Fibroblast of skin of back (primary cell): Measurements from ENCODE around the gene AMMECR1L.
"Not testable (repeated sequence)": the region's sequence is repeated elsewhere in the genome, so short reads cannot be mapped to it uniquely, and the experiment has no call there.

Source experiments
- DNase-seq: peaks from one replicate; pipeline ENCODE4 v3.0.0-alpha.2; 2013

Gene AMMECR1L

DNA sequence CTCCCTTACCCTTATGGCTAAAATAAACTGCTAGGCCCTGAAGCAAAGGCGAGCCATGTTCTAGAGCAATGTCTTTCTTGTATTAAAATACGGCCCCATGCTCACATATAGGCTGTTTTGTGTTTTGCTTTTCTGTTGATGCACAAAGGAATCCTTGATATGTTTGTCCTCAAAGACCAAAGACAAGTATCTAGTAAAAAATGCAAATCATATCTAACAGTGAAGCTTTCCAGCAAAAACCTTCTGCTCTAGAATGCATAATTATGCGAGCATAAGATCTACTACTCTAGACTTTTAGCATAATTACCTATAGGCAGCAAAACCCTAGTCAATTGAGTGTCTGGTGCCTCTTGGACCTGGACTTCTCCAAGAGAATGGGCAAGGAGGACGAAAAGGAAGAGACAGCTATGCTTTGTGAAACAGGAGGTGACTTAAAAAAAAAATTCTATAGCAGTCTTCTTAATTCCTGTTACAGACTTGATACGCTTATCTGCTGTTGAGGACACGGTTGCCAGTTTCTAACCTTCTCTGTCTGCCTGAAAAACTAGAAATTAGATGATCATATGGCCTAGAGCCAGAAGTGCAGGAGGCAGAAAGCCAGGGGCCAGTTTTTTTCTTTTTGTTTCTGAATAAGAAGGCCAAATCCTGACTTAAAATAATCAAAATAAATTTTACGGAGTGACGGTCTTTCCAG lies 1.5 kb upstream of the AMMECR1L start:
- no peak for DNase-seq

DNA sequence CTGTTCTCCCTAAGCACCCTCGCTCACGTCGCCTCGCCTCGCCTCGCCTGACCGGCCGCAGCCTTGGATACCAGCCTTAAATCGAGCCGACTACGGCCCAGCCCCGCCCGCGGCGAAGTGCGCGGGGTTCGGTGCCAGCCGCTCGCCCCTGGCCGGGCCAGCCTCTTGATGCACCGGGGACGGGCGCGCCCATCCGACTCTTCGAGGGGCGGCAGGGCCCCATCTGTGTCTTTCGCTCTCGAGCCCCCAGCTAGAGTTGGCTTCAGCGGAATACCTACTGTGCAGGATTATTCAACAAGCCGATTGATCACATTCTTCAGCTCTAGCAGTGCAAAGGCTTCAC lies 808 bp upstream of the AMMECR1L start:
- DNase-seq, result not testable (repeated sequence)

DNA sequence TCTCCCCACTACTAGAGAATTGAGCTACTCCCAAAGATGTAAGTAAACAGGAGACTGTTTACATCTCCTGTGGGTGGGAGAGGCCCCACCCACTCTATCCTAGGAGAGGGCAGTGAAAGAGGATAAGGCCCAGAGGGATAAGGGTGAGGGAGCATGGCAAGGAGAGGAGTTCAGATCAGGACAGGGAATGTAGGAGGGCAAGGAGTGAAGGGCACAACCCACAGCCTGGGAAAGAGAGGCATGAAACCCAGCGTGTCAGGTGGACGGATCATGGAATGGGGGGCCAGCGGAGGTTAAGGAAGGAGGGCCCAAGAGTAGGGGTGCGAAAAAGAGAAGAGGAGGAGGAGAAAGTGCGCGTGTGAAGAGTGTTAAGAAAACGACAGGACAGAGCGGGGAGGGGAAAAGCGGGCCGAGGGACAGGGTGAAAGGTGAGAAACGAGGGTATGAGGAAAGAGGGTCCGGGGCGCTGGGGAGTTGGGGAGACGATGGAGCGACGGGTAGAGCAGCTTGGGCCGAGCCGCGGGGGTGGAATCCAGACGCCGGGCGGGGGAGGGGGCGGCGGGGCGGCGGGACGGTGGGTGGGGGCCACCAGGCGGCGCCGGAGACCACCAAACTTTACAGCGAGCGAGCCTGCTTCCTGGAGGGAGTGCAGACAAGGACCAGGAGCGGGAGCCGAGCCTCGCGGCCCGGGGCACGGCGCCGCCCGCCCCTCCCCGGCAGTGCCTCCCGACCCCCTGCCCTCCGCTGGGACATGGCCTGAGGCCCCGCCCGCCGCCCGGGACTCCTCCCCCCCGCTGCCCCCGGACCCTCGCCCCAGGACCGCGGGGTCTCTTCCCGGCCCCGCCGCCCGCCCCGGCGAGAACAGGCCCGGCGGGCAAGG lies 655 bp downstream of the AMMECR1L start:
- peak; percentile 22 for DNase-seq

DNA sequence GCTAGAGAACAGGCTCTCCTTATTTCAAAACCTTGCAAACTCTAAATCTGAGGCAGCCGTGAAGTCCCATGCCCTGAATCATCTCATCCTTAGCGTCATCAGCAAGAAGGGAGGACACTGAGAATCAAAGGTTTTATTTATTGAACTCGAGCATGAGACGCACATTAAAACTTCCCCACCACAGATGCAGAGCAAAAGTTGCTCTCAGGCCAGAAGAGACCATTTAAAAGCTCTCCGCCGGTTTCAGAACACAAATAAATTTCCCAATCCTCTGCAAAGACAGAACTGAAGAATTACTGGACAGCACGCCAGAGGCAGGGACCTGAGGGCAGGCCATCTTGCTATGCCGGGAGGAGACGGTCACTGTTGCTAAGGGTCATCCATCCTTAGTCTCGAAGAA lies 1.3 kb downstream of the AMMECR1L start:
- peak; percentile 45 for DNase-seq

DNA sequence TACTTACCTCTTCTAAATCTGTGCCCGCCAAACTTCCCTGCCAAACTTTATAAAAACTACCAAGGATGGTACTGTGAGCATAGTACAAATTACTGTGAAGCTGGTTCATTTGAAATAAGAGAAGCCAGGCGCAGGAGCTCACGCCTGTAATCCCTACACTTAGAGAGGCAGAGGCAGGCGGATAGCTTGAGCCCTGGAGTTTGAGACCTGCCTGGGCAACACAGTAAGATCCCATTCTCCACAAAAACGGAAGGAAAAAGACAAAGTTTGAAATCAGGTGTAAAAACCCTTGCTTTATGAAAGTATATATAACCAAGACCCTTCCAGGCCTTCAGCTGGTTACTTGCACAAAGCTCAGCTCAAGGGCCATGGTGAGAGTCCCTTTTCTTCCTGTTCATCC lies 5.9 kb downstream of the AMMECR1L start:
- DNase-seq, result no peak

DNA sequence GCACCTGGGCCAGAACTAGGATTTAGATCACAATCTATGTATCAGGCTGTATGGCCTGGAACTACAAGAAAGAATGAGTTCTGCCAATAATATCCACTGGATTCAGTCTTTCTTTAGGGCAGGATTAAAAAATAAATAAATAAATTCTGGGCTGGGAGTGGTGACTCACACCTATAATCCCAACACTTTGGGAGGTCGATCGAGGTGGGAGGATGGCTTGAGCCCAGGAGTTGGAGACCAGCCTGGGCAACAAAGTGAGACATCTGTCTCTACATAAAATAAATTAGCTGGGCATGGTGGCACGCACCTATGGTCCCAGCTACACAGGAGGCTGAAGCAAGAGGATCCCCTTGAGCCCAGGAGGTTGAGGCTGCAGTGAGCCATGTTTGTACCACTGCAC lies 8.1 kb downstream of the AMMECR1L start:
- peak; percentile 22 for DNase-seq

DNA sequence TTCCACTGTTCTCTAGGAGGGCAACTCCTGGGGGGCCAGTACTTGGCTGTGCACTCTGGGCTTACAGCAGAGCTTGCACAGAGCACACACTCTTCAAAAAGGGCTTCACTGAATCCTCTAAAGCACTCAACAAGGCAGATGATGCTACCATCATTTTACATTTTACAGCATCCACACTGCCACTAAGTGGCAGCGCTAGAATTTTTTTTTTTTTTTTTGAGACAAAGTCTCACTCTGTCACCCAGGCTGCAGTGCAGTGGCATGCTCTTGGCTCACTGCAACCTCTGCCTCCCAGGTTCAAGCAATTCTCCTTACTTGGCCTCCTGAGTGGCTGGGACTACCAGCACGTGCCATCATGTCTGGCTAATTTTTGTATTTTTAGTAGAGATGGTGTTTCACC lies 8.6 kb downstream of the AMMECR1L start:
- DNase-seq, result no peak

DNA sequence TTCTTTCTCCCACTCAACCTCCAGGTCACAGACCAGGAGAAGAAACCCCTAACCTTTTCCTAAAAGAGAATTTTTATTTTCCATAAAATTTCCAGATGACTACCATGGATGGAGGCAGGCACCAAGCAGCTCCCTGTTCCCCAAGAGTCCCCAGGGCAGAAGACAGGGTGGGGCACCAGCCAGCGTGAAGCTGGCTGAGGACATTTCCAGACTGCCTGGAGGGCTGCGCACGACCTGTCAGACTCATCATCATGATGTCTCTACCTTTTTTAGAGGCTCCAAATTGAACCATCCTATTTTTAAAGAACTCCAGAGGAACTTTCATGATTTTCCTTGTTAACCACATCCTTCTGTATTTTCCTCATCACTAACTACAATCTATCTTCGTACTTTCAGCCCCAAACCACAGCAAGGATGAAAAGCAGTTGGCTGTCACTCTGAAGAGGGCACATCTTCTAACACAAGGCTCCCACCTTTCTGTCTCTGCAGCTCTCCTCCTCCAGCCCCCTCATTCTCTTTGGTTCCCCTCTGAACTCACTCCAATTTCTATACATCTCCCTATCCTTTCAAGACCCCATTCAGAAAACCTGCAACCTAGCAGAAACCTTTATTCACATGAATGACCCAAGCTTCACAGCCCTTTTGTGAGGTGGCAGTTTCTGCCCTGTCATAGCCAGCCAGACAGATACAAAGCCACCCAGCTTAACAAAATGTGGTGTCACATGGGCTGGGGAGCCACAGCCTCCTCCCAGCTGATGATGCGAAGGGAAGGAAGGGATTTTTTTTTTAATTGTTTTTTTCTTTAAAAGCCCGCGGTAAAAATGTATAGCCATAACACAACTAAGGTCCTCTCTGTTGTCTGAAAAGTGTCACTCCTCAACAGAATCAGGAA lies 11.1 kb downstream of the AMMECR1L start:
- no peak for DNase-seq

DNA sequence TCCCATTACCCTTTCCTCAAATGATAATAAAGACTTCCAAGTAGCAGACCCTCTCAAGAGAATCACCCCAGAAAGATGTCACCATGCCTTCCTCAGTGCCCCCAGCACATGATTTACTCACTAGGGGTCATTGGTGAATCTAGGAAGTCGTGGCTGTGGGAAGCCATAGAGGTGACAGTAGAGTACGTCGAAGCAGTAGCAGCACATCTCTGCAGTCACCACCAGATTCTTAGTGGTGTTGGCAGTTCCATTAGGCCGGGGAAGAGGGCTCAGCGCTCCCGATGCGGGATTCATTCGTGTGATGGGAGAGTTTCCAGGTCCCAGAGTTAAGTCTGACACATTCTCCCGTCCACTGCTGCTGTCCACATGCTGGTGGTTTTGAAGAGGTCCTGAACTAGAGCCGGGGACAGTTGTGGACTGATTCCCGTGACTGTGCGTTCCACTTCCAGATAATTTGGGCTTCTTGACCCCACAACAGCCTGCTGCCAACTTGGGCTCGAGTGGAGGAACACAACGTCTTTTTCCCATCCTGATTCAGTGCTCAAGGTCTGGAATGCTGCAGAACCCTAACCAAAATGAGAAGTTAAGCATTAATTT lies 12.0 kb downstream of the AMMECR1L start:
- DNase-seq, result no peak

DNA sequence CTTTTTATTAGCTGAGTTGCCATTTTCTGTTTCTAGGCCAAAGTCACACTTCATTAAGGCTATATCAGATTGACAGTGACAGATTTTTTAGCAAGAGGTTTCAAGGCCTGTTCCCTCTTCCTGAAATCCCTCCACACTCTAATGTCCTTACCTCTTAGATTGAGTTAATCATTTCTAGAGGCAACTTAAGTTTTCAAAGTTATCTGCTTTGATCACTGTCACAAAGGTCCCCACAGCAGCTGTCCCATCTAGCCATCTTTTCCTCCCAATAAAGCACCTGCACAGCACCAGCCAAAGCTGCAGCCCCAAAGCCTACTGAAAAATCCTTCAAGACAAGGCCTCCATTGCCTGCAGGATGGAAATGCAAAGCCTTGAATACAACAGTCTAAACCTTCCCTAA lies 13.4 kb downstream of the AMMECR1L start:
- DNase-seq, result no peak

DNA sequence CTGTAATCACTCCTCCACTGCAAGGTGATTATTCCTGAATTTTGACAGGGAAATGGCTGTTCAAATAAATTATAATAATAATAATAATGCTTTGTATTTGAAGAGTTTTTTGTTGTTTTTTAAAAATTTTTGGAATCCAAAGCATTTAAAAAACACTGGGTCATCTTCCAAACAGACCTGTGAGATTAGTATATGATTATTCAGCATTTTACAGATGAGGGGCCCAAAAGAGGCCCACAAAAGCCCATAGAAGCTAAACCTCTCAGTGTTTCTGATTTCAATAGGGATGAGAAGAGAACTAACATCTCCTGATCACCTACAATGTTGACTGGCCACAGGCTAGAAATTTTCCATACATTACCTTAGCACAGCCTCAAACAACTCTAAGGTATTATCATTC lies 19.8 kb downstream of the AMMECR1L start:
- DNase-seq, result no peak

DNA sequence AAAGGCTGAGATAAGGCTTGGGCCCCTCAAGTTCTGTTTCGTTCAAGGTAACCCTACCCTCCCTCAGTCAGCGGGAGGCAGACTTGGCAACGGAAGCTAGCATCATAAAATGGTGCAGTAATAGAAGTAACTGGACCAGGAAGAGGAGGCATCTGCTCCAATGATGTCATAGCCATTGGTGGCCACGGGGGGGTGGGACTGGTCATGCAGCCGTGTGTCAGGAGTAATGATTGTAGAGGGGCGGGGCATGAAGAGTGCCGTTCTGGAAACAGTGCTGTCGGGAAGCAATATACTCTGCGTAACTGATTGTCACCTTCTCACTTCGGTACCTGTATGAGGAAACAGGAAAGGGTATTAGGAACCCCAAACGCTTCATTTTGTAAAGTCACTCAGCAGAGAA lies 20.9 kb downstream of the AMMECR1L start:
- DNase-seq, result peak; percentile 18

DNA sequence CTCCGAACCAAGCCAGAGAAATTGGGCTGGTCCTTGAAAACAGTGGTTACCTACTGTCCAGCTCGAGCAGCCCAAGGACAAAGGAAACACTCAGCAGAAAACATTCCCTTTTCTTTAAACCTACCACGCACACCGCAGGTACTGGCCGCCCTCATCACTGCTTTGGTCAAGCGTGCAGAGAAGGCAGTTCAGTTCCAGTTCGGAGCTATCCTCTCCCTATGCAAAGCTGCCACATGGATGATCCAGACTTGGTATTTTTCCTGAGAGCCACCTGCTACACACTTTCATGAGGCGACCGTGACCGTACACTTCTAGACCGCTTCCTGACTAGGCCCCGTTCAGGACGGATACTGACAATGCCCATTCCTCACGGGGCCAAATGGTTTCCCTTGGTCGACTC lies 23.5 kb downstream of the AMMECR1L start:
- no peak for DNase-seq

DNA sequence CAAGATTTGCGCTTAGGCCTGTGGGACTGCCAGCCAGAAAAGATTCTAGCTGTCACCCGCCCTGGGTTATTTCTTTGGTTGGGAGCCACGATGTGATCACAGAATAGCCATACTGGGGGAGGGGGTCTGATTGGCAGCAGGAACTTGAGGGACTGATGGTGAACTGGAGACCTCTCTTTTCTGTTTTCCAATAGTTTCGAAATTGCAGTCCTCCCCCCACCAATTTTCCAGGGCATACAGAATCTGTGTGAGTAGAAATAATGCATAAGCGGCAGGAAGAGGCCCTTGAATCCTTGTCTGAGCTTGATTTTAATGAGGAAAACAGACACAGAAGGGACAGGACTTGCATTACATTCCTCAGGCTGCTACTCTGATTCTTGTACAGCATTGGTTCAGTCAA lies 25.6 kb downstream of the AMMECR1L start:
- DNase-seq, result no peak

DNA sequence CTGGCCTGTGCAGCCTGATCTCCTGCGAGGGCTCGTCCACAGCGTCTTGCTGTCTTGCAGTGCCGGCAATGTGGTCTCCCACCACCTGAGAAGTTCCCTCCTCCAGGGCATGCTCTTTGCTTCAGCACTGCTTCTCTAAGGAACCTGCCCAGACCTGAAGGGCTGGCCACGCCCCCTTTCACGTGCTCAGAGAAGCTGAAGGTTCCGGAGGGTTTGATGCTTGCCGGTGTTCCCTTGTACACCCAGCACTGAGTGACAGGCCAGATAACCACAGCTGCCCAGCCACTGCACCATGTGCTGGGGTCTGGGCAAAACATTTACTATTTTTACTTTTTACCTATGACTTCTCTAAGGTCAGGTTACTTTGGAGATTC lies 26.1 kb downstream of the AMMECR1L start:
- DNase-seq, result no peak

DNA sequence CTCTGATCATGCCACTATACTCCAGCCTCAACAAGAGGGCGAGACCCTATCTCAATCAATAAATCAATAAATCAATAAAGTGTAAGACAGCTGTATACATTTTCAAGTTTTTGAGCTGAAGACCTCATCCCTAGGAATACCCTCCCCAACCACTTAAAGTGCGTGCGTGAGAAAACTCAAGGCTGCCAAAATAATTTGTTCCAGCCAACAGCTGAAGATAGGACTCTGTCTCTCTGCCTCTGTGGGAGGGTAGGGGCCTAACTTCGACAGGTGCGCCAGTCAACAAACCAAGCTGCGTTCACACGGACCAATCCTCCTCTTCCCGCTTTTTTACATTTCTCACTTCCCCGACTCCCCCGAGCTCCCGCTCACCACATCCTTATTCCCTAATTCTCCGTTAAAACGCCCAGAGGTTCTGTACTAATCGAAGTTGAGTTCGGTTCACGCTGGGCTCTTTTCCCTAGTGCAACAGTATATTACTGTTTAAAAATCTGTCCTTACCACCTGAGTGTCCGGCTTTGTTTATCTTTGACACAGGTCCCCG lies 28.4 kb downstream of the AMMECR1L start:
- peak; percentile 6 for DNase-seq

DNA sequence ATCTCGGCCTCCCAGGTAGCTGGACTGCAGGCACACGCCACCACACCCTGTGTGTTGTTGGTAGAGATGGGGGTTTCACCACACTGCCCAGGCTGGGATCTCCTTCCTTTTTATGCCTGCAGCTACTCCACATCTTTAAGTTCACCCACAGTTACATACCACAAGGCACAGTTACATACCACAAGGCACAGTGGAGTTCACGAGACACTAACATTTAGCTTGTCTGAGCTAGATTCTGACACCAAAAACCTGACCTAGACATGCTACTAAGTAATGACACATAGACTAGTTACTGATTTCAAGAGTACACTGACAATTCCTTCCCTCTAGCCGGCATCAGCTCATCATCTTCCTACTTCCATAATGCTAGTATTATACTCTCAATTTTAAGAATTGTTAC lies 32.1 kb downstream of the AMMECR1L start:
- no peak for DNase-seq

DNA sequence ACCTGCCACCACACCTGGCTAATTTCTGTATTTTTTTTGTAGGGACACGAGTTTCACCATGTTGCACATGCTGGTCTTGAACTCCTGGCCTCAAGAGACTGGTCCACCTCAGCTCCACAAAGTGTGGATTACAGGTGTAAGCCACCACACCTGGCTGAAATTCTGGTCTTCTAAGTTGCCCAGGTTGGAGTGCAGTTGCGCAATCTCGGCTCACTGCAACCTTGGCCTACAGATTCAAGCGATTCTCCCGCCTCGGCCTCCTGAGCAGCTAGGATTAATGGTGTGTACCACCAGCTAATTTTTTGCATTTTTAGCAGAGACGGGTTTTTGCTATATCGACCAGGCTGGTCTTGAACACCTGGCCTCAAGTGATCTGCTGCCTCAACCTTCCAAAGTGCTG lies 33.4 kb downstream of the AMMECR1L start:
- DNase-seq, result no peak

DNA sequence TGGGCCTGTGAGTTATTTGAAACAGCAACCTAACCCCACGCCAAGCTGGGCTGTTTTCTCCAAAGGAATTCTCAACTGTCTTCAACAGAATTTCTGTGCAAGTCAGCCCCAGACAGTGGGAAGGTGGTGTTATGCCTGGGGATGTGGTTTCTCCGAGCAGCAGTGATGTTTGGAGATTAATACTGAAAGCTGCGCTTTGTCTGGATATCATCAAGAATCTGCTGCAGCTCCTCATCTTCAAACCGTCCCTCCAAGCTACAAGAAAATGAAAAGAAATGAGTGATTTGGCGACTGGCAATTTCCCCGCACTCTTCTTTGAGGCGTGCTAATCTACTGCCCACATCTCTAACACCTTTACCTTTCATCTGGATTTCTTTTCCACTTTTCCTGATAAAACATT lies 37.8 kb downstream of the AMMECR1L start:
- no peak for DNase-seq

DNA sequence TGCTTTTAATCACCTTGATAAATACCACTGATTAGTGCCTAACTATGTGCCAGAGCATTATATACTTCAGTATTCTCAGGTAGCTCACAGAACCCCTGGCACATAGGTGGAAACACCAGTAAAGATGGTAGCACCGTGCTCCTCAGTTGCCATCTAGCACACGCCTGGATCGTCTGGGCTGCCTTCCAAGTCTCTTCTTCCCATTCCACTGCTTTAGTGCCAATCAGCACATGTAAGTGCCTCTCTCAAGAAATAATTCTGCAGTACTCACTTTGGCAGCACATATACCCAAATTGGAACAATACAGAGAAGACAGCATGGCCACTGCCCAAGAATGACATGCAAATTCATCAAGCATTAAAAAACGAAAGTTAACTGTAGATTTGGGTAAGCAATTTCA lies 40.8 kb downstream of the AMMECR1L start:
- no peak for DNase-seq

DNA sequence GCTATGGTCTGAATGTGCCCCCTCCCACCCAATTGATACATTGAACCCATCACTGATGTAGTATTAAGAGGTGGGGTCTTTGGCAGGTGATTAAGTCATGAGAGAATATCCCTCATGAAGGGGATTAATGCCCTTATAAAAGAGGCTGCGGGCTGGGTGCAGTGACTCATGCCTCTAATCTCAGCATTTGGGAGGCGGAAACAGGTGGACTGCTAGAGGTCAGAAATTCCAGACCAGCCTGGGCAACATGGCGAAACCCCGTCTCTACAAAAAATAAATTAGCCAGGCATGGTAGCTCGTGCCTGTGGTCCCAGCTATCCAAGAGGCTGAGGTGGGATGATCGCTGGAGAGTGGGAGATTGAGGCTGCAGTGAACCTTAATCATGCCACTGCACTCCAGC lies 42.1 kb downstream of the AMMECR1L start:
- no peak for DNase-seq

DNA sequence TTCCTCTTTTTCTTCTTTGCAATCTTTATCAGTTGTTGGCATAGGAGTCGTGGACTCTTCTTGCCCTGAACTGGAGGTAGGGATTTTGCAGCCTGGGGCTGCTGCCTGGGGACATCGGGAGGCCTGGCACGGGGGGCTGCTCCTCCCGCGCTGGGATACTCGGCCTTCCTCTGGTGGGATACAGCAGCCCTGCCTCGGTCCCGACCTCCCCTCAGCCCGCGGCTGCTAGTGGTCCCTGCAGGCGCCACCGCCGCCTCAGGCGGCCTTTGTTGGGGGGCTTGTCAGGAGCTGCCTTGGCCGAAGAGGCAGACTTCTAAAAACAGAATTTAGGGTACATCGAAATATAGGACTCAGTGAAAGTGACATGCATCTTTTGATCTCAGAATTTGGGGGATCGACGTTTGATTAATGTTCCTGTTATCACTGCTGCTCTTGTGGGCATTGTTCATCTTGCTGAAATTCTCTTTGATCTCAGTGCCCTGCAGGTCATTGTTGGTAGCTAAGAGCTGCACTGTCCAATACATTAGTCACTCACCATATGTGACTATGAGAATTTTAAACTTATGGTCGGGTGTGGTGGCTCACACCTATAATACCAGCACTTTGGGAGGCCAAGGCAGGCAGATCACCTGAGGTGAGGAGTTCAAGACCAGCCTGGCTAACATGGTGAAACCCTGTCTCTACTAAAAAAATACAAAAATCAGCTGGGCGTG lies 44.1 kb downstream of the AMMECR1L start:
- no peak for DNase-seq
